Heart left ventricle (tissue), 13 donors: ENCODE measurements around the gene STIP1.

Experiments used
- POLR2A ChIP-seq, 2 donors: fragments of 450-650 bp; IDR thresholded peaks; one replicate each; pipeline ENCODE4 v1.6.1; 2017; ENCODE audit warnings: antibody characterized with exemption in 2 of 2, mild to moderate bottlenecking in 2 of 2, moderate library complexity in 2 of 2
- TF ChIP-seq, protein P1 (sequence below), 12 donors: fragments of 200-600 bp; sonication (generic) in 4 of 12; IDR thresholded peaks; one replicate each; pipeline versions ENCODE4 v1.5.0 to v1.8.0; 2018 to 2022; ENCODE audit warnings: antibody characterized with exemption in 12 of 12, mild to moderate bottlenecking in 5 of 12
- donor health status: ischemic (EF 13 %, LVEDD 7.1; RV severe dilation, severe dysfunction).
- donor health status: DM: no; HTN: yes; CAD: no.
- donor health status: DM: no; HTN: no; CAD: no.
- donor health status: ischemic (EF 25% LVEDD 6.9; RV normal size, moderate dysfunction).
- donor health status: ischemic (EF 25% LVEDD 5.7; RV mildly dilated, moderate dysfunction).
- donor health status: ischemic (EF 35%, LVEDD 5.7; RV mildly dilated, moderate dysfunction).
- donor health status: nonischemic (EF 11% LVEDD 7.7; RV severe dilation, severe dysfunction).
- donor health status: DM: yes; HTN: yes; CAD: no.
- donor health status: PGD.
- donor health status: ischemic (EF 29% LVEDD 5.4; RV normal size, mild dysfunction).
- donor health status: nonischemic (EF 23%, LVEDD 6.1; RV moderate dilation, normal function).

DNA sequence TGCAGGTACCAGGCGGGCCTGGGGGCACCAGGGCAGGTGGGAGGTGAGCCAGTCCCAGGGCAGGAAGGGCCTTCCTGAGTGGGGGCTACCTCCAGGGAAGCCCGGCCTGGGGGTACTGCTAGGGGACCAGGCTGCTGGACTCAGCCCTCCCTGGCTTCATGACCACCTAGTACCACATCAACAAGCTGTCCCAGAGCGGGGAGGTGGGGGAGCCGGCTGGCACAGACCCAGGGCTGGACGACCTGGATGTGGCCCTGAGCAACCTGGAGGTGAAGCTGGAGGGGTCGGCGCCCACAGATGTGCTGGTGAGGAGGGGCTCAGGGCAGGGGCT is 33.3 kb downstream of the STIP1 start:
- TF ChIP-seq, protein P1, sequence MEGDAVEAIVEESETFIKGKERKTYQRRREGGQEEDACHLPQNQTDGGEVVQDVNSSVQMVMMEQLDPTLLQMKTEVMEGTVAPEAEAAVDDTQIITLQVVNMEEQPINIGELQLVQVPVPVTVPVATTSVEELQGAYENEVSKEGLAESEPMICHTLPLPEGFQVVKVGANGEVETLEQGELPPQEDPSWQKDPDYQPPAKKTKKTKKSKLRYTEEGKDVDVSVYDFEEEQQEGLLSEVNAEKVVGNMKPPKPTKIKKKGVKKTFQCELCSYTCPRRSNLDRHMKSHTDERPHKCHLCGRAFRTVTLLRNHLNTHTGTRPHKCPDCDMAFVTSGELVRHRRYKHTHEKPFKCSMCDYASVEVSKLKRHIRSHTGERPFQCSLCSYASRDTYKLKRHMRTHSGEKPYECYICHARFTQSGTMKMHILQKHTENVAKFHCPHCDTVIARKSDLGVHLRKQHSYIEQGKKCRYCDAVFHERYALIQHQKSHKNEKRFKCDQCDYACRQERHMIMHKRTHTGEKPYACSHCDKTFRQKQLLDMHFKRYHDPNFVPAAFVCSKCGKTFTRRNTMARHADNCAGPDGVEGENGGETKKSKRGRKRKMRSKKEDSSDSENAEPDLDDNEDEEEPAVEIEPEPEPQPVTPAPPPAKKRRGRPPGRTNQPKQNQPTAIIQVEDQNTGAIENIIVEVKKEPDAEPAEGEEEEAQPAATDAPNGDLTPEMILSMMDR (IDR thresholded peaks at IDR 0.05), result no peak
- no peak for TF ChIP-seq POLR2A (IDR thresholded peaks at IDR 0.05)
